Ascending aorta (tissue), 2 donors: ENCODE results near the gene ARL6. TPM values are rescaled to one million over a fixed set of nuclear protein-coding genes. Genes with fewer than 3 reads are reported as not detected.
"Not testable (repeated sequence)": the region's sequence is repeated elsewhere in the genome, so short reads cannot be mapped to it uniquely, and the experiment has no call there.

Experiments used
- DNase-seq, 2 donors: peaks; one replicate each; pipeline ENCODE4 v3.0.0-alpha.2; 2019; ENCODE audit warnings: low spot score in 2 of 2
- H3K27ac ChIP-seq, 2 donors: fragments of 200-600 bp; sonication (generic); one replicate each; pipeline ENCODE4 v1.5.1; 2016 to 2017; ENCODE audit warnings: mild to moderate bottlenecking in 1 of 2
- H3K27me3 ChIP-seq: fragments of 200-600 bp; sonication (generic); one replicate; pipeline ENCODE4 v1.5.1; 2017
- H3K36me3 ChIP-seq, 2 donors: fragments of 200-600 bp; sonication (generic); one replicate each; pipeline ENCODE4 v1.5.1; 2016
- H3K4me1 ChIP-seq, 2 donors: fragments of 200-600 bp; sonication (generic); one replicate each; pipeline ENCODE4 v1.5.1; 2016 to 2017; ENCODE audit warnings: mild to moderate bottlenecking in 1 of 2
- H3K4me3 ChIP-seq, 2 donors: fragments of 200-600 bp; sonication (generic); one replicate each; pipeline ENCODE4 v1.5.1; 2016 to 2017; ENCODE audit warnings: mild to moderate bottlenecking in 1 of 2
- H3K9me3 ChIP-seq, 2 donors: fragments of 200-600 bp; sonication (generic); one replicate each; pipeline ENCODE4 v1.5.1; 2016
- CTCF ChIP-seq, 3 experiments: fragments of 200-600 bp in 2 of 3; fragments of 450-650 bp in 1 of 3; sonication (generic) in 2 of 3; IDR thresholded peaks; one replicate each; pipeline ENCODE4 v1.5.1; 2016 to 2019; ENCODE audit warnings: antibody characterized with exemption in 3 of 3, mild to moderate bottlenecking in 1 of 3, moderate library complexity in 1 of 3
- intact Hi-C: fragments of 100-400 bp; cut with DNase I; formaldehyde crosslinking; loops from one replicate; pipeline ENCODE4 v1.15.1; 2023
- total RNA-seq: library from RNA; depleted of rRNA; stranded (reverse); fragments of >200 nt; gene quantifications from one replicate; pipeline ENCODE4 v1.1.0, GENCODE V29; 2016

Gene ARL6
- total RNA-seq, 1 donor from 2014 or later = 18.5 TPM

GRCh38 chr3:97827741-97828471, 63.3 kb downstream of the ARL6 start:
- H3K9me3 ChIP-seq = no peaks in the 10 kb centered on the region
- peaks cover 0 to 3% of the 10 kb centered on the region in 2 donors for H3K4me1 ChIP-seq
- intact Hi-C loops = loop anchor here (10.0 kb wide), 1 partner anchor 697 kb away; the partner anchor contains the start of gene CLDND1
- H3K27ac ChIP-seq = no peak overlapping the region
- no peak for TF ChIP-seq CTCF (IDR thresholded peaks at IDR 0.05)
- no peak overlapping the region for H3K4me3 ChIP-seq
- DNase-seq = no peak
- H3K27me3 ChIP-seq = no peaks in the 10 kb centered on the region
- no peaks in the 10 kb centered on the region for H3K36me3 ChIP-seq

DNA sequence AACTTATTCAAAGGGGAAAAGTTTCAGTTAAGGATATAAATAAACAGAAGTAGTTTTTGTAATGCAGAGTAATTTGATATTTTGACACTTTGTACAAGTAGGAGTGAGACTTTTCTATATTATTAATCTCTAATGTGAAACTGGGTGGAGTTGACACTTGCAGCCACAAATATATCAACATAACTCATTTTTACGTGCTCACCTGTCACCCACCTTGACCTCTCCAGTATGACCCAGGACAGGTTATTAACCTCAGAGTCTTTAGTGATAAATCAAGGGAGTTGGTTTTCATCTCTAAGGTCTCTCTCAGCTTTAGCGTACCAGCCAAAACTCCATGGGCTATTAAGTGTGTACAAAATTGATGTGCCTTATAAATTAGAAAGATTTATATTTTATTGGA, 64.6 kb downstream of the ARL6 start:
- TF ChIP-seq CTCF (IDR thresholded peaks at IDR 0.05) = no peak
- no peak overlapping the region for H3K4me3 ChIP-seq
- DNase-seq = no peak
- no peaks in the 10 kb centered on the region for H3K27me3 ChIP-seq
- H3K27ac ChIP-seq = no peak overlapping the region
- intact Hi-C loops = loop anchor here (10.0 kb wide), 1 partner anchor 696 kb away; the partner anchor contains the start of gene CLDND1
- H3K9me3 ChIP-seq = no peaks in the 10 kb centered on the region
- no peaks in the 10 kb centered on the region for H3K36me3 ChIP-seq
- H3K4me1 ChIP-seq = peaks cover 0 to 3% of the 10 kb centered on the region in 2 donors

DNA sequence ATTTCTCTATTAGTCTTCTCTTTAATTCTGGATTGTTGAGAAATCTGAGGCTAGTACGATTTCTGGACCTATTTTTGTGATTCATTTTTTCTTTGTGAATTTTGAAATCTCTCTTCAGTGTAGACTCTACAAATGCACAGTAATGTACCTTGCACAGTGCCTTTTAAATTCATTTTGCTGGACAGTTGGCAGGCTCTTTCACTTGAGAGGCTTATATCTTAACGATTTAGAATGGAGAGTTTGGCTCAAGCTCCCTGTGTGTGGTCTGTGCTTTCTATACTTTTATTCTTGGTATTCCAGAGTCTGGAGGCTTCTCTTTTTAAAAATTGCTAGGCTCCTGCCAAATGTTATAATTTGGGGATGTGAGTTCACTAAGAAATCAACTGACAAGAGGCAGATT, 66.1 kb downstream of the ARL6 start:
- no peak for DNase-seq
- Histone ChIP-seq H3K36me3 (no peaks in the 10 kb centered on the region), H3K9me3 (no peaks in the 10 kb centered on the region), H3K4me3 (no peak overlapping the region), H3K4me1 (no peaks in the 10 kb centered on the region), H3K27me3 (no peaks in the 10 kb centered on the region), H3K27ac (no peak overlapping the region)
- intact Hi-C loops = no loop called here
- TF ChIP-seq CTCF (IDR thresholded peaks at IDR 0.05) = no peak

DNA sequence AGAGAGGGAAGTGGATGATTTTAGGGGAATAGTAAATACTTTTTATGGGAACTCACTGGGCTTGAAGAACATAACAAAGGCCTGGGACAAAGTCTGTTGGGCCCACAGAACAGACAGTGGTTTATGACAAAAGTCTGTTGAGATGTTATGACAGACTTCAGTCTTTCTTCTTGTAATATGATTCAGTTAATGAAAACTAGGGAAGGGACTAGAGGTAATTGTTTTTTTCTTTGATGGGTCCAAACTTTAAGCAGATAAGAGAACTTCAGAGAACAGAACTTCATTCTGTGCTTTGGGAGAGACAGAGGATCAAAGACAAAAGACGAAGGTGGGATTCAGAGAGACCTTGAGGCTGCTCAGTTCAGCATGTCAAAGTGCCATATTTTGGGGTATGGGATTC, 66.6 kb downstream of the ARL6 start:
- intact Hi-C loops = no loop called here
- no peak overlapping the region for H3K4me3 ChIP-seq
- no peak for DNase-seq
- H3K4me1 ChIP-seq = no peaks in the 10 kb centered on the region
- TF ChIP-seq CTCF (IDR thresholded peaks at IDR 0.05) = no peak
- no peaks in the 10 kb centered on the region for H3K9me3 ChIP-seq
- no peaks in the 10 kb centered on the region for H3K27me3 ChIP-seq
- no peaks in the 10 kb centered on the region for H3K36me3 ChIP-seq
- no peak overlapping the region for H3K27ac ChIP-seq

- H3K36me3 ChIP-seq, H3K27ac ChIP-seq, H3K9me3 ChIP-seq, intact Hi-C loops, DNase-seq, H3K4me1 ChIP-seq, H3K4me3 ChIP-seq, H3K27me3 ChIP-seq: not testable (repeated sequence)
Measured at GRCh38 chr3:97833184-97833583, 68.6 kb downstream of the ARL6 start.

GRCh38 chr3:97835761-97836160, 71.2 kb downstream of the ARL6 start:
- no peak overlapping the region for H3K27ac ChIP-seq
- no peak for DNase-seq
- intact Hi-C loops = no loop called here
- no peak for TF ChIP-seq CTCF (IDR thresholded peaks at IDR 0.05)
- H3K4me3 ChIP-seq = no peak overlapping the region
- no peaks in the 10 kb centered on the region for H3K27me3 ChIP-seq
- H3K36me3 ChIP-seq = no peaks in the 10 kb centered on the region
- H3K9me3 ChIP-seq = no peaks in the 10 kb centered on the region
- H3K4me1 ChIP-seq = no peaks in the 10 kb centered on the region
